ENCODE results near the gene SLC39A13.

SLC39A13 gene

GRCh38 chr11:47407746-47408590, at the start of gene SLC39A13:
SLC39A13 (plus strand) TSS chr11:47408590; CDS start chr11:47410095, 1,505 bp downstream.
- peak; percentile 54 to 97 (median 92) for DNase-seq

- no peak for DNase-seq
Measured at GRCh38 chr11:47358731-47359051, 49.7 kb upstream of the SLC39A13 start.

GRCh38 chr11:47359162-47359561, 49.2 kb upstream of the SLC39A13 start:
- DNase-seq, result no peak

GRCh38 chr11:47359586-47359985, 48.8 kb upstream of the SLC39A13 start:
- DNase-seq, result no peak

- DNase-seq, result no peak
Measured at GRCh38 chr11:47360341-47360740, 48.0 kb upstream of the SLC39A13 start.

GRCh38 chr11:47361419-47361818, 47.0 kb upstream of the SLC39A13 start:
- no peak for DNase-seq

GRCh38 chr11:47366020-47366490, 42.3 kb upstream of the SLC39A13 start:
- no peak for DNase-seq

GRCh38 chr11:47369676-47370075, 38.7 kb upstream of the SLC39A13 start:
- no peak for DNase-seq

GRCh38 chr11:47372422-47372821, 36.0 kb upstream of the SLC39A13 start:
- no peak for DNase-seq

- DNase-seq, result peak in 47 of 58 donors; percentile 9 to 82 (median 48)
Measured at GRCh38 chr11:47373876-47374719, 34.3 kb upstream of the SLC39A13 start.

GRCh38 chr11:47374720-47375019, 33.7 kb upstream of the SLC39A13 start:
- no peak for DNase-seq

- DNase-seq, result no peak
Measured at GRCh38 chr11:47375020-47375419, 33.4 kb upstream of the SLC39A13 start.

GRCh38 chr11:47375546-47376085, 32.8 kb upstream of the SLC39A13 start:
- no peak for DNase-seq

- DNase-seq, result no peak
Measured at GRCh38 chr11:47376107-47376524, 32.3 kb upstream of the SLC39A13 start.

- DNase-seq, result peak in 2 of 58 donors; percentile 24 to 33
Measured at GRCh38 chr11:47376525-47377371, 31.6 kb upstream of the SLC39A13 start.

GRCh38 chr11:47377571-47378009, 30.8 kb upstream of the SLC39A13 start:
- no peak for DNase-seq

- peak in 9 of 58 donors; percentile 17 to 49 (median 24) for DNase-seq
Measured at GRCh38 chr11:47378010-47378835, 30.2 kb upstream of the SLC39A13 start, which contains the start of gene SPI1. SPI1 (minus strand) TSS chr11:47378547; CDS start chr11:47378353, 194 bp downstream.

- no peak for DNase-seq
Measured at GRCh38 chr11:47378836-47379170, 29.6 kb upstream of the SLC39A13 start.

GRCh38 chr11:47379317-47379716, 29.1 kb upstream of the SLC39A13 start:
- DNase-seq, result no peak

GRCh38 chr11:47380078-47380477, 28.3 kb upstream of the SLC39A13 start:
- DNase-seq, result no peak
